ENCODE measurements around the gene IRAG1.
"Not testable (repeated sequence)": the region's sequence is repeated elsewhere in the genome, so short reads cannot be mapped to it uniquely, and the experiment has no call there.

IRAG1 gene

DNA sequence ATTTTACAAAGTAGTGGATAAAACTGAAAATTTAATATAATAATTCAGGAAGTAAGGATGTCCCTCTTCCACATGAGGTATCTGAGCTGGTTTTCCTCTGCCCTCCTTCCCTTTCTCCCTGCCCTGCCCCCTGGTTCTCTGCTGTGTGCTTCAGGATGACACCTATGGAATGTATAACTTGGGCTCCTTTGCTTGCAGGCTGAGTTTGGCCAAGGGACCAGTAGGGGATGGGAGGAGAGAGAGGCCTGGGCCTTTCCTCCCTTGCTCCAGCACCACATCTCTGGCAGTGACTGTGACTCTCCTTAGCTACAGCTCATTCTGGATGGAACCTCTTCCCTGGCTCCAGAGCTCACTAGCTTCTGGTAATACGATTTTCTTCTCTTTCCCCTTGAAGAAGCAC lies 10.1 kb downstream of the IRAG1 start:
- peaks cover 8% of the 10 kb centered on the region for H3K27me3 Mint-ChIP-seq
- H3K36me3 Mint-ChIP-seq: no peaks in the 10 kb centered on the region
- H3K9me3 Mint-ChIP-seq: no peaks in the 10 kb centered on the region
- H3K4me3 Mint-ChIP-seq: no peak overlapping the region
- H3K4me1 Mint-ChIP-seq: no peaks in the 10 kb centered on the region
- no peak overlapping the region for H3K27ac Mint-ChIP-seq

DNA sequence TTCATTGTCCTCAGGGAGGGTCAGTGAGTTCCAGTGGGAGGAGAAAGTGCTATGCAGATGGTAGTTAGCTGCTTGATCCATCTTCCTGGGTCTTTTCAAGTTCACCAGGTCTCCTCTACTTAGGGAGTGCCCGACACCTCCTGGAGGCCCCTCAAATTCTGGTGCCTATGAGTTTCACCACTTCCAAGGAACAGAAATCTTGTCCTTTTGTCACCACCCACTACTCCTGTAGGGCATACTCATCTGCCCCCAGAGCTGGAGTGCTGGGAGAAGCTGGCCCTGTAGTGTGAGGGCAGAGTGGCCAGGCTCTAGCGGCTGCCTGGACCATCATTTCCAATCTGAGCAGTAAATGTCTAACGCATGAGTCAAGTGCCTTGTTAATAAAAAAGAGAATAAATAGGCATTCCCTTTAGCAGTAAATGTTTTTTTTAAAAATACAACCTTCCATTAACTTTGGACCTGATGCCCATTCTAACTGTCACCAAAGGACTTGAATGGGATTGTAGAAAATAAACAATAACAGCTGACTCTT lies 12.5 kb downstream of the IRAG1 start:
- Mint-ChIP-seq H3K4me3 (no peak overlapping the region), H3K4me1 (no peaks in the 10 kb centered on the region), H3K27ac (no peak overlapping the region), H3K9me3 (no peaks in the 10 kb centered on the region), H3K36me3 (no peaks in the 10 kb centered on the region), H3K27me3 (peaks cover 21% of the 10 kb centered on the region)

DNA sequence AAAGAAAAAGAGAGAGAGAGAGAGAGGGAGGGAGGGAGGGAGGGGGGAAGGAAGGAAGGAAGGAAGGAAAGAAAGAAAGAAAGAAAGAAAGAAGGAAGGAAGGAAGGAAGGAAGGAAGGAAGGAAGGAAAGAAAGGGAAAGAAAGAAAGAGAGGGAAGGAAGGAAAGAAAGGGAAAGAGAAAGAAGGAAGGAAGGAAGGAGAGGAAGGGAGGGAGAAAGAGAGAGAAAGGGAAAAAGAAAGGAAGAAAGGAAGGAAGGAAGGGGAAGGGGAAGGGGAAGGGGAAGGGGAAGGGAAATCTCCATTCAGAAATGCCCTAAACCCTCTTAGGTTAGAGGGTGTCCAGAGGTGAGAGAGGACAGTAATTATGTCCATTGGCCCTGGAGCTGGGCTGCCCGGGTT lies 13.3 kb downstream of the IRAG1 start:
- not testable (repeated sequence) for H3K9me3 Mint-ChIP-seq, H3K27ac Mint-ChIP-seq, H3K4me1 Mint-ChIP-seq, H3K4me3 Mint-ChIP-seq, H3K36me3 Mint-ChIP-seq
- peaks cover 27% of the 10 kb centered on the region for H3K27me3 Mint-ChIP-seq

DNA sequence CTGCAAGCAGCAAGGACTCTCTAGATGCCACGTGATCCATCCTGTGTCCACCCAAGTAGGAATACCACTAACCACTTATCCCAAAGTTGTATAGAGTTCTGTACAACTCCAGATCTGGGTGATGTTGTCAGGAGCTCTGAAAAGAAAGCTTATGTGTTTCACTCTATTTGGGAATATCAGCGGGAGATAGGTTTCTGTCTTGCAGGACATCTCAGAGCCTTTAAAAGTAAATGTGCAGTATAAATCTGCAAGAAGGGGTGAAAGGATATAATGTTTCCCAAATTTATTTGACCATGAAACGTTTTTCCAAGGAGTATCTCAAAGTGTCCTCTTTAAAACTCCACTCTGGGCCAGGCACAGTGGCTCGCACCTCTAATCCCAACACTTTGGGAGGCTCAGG lies 13.9 kb downstream of the IRAG1 start:
- peaks cover 29% of the 10 kb centered on the region for H3K27me3 Mint-ChIP-seq
- H3K4me3 Mint-ChIP-seq: no peak overlapping the region
- no peaks in the 10 kb centered on the region for H3K36me3 Mint-ChIP-seq
- peaks cover 6% of the 10 kb centered on the region for H3K4me1 Mint-ChIP-seq
- H3K27ac Mint-ChIP-seq: no peak overlapping the region
- no peaks in the 10 kb centered on the region for H3K9me3 Mint-ChIP-seq

DNA sequence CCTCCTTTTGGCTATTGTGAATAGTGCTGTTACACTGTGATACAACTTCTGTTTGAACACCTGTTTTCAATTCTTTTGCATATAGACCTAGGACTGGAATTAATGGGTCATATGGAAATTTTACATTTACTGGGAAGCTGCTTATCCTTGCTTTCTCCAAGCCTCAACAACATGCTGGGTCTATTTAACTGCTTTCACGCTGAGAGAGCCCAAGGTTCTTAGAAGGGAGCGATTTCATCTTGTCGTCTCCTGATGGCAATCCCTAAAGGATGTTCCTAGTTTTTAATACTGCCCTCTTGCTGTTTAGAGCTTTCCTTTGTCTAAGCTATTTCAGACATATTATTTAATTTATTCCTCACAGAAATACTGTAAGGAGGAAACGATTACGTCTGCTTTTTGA lies 15.5 kb downstream of the IRAG1 start:
- Mint-ChIP-seq H3K36me3 (no peaks in the 10 kb centered on the region), H3K9me3 (no peaks in the 10 kb centered on the region), H3K27ac (no peak overlapping the region), H3K27me3 (peaks cover 33% of the 10 kb centered on the region), H3K4me1 (peaks cover 6% of the 10 kb centered on the region), H3K4me3 (no peak overlapping the region)

DNA sequence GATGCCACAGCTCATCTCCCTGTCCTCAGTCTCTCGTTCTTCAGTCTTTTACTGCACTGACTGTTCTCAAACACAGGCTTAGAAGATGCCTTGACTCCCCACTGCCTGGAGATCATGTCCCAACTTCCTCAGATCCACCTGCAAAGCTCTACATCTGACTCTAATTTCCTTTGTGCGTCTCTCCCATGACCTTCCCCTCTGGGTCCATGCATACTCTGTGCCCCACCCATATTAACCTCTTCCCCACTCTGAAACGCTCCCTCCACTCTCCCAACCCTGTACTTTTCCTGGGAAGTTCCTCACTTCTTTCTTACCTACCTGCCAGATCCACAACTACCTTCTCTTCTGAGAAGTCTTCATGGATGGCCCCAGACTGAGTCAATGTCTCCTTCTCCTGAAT lies 16.6 kb downstream of the IRAG1 start:
- H3K9me3 Mint-ChIP-seq: no peaks in the 10 kb centered on the region
- no peak overlapping the region for H3K4me3 Mint-ChIP-seq
- no peak overlapping the region for H3K27ac Mint-ChIP-seq
- H3K27me3 Mint-ChIP-seq: peaks cover 33% of the 10 kb centered on the region
- peaks cover 6% of the 10 kb centered on the region for H3K4me1 Mint-ChIP-seq
- no peaks in the 10 kb centered on the region for H3K36me3 Mint-ChIP-seq

DNA sequence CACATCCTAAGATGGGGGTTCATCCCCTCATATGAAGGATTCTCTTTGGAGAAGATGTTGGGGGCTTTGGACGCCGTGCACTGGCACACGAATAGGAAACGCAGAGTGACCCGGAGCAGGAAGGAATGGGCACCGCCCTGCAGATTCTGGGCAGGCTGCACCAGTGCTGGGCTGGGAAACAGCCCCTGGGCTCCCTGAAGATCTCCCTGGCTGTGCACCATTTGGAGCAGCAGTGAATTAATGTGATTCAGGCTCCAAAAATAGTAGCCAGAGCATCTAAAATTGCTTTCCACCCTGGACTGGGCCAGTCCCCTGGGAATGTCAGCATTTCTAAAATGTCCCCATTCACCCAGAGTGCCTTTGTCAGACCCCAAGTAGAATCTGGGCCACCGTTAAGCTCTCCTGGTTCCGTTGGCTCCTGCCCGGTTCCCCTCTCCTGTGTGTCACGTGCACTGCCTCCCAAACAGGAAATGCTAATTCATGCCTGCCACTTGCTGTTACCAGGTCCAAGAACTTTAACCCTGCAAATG lies 18.6 kb downstream of the IRAG1 start:
- H3K4me3 Mint-ChIP-seq: no peak overlapping the region
- H3K4me1 Mint-ChIP-seq: peaks cover 6% of the 10 kb centered on the region
- no peak overlapping the region for H3K27ac Mint-ChIP-seq
- no peaks in the 10 kb centered on the region for H3K36me3 Mint-ChIP-seq
- no peaks in the 10 kb centered on the region for H3K9me3 Mint-ChIP-seq
- peaks cover 37% of the 10 kb centered on the region for H3K27me3 Mint-ChIP-seq

DNA sequence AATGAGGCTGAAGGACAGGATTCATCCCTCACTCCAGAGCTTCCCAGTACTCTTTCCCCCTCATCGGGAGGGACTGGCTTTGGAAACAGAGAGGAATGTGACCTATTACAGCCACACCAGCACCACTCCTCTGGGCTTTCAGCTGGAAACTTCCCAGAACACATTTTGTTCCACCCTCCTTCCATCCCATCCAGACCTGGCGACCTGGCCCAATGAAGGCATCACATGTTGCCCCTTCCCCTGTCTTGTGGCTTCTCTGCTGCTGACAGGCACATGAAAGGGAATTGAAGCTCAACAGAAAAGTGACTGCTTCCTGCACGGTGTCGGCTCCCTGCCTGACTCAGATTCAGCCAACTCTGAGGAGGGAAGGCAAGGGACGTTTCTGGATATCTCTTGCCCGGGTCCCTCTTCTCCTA lies 19.1 kb downstream of the IRAG1 start:
- Mint-ChIP-seq H3K27me3 (peaks cover 37% of the 10 kb centered on the region), H3K4me3 (no peak overlapping the region), H3K27ac (no peak overlapping the region), H3K4me1 (peaks cover 6% of the 10 kb centered on the region), H3K9me3 (no peaks in the 10 kb centered on the region), H3K36me3 (no peaks in the 10 kb centered on the region)

DNA sequence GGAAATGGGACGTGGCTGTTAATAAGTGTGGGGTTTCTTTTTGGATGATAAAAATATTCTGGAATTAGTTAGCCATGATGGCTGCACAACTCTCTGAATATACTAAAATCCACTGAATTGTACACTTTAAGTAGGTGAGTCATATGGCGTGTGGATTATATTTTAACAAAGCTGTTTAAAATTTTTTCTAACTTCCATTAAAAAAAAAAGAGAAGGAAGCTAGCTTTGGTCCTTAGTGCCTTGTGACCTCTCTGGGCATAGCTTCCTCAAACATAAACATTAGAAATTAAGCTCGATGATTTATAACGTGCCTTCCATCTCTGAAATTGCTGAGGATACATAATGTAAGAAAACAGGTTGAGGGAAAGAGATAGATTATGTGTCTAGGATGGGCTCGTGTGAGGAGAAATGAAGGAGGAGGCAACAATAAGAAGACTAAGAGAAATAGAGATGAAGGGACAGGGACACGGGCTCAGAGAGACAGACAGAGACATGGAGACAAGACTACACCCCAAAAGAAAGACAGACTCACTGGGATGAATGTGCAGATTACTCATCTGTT lies 20.0 kb downstream of the IRAG1 start:
- H3K27ac Mint-ChIP-seq: no peak overlapping the region
- H3K36me3 Mint-ChIP-seq: no peaks in the 10 kb centered on the region
- peaks cover 31% of the 10 kb centered on the region for H3K27me3 Mint-ChIP-seq
- H3K4me3 Mint-ChIP-seq: no peak overlapping the region
- H3K9me3 Mint-ChIP-seq: no peaks in the 10 kb centered on the region
- peaks cover 6% of the 10 kb centered on the region for H3K4me1 Mint-ChIP-seq

DNA sequence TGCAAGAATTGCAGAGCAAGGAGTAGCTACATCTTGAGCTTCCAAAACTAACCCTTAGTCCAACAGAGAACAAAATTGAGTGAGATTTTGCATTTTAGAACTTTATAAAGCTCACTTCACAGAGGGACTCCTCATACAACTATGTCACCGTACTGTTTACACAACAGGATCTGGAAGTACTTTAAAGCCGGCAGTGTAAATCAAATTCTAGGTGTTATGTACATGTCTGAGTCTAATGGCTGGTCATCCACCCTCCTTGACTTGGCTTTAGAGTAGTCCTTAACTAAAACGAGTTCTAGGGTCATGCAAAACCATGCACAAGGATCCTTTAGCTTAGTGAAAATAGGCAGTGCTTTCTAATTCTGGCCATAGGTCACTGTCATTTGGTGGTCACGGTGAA lies 23.5 kb downstream of the IRAG1 start:
- Mint-ChIP-seq H3K27ac (no peak overlapping the region), H3K27me3 (peaks cover 8% of the 10 kb centered on the region), H3K4me1 (no peaks in the 10 kb centered on the region), H3K4me3 (no peak overlapping the region), H3K36me3 (no peaks in the 10 kb centered on the region), H3K9me3 (no peaks in the 10 kb centered on the region)

DNA sequence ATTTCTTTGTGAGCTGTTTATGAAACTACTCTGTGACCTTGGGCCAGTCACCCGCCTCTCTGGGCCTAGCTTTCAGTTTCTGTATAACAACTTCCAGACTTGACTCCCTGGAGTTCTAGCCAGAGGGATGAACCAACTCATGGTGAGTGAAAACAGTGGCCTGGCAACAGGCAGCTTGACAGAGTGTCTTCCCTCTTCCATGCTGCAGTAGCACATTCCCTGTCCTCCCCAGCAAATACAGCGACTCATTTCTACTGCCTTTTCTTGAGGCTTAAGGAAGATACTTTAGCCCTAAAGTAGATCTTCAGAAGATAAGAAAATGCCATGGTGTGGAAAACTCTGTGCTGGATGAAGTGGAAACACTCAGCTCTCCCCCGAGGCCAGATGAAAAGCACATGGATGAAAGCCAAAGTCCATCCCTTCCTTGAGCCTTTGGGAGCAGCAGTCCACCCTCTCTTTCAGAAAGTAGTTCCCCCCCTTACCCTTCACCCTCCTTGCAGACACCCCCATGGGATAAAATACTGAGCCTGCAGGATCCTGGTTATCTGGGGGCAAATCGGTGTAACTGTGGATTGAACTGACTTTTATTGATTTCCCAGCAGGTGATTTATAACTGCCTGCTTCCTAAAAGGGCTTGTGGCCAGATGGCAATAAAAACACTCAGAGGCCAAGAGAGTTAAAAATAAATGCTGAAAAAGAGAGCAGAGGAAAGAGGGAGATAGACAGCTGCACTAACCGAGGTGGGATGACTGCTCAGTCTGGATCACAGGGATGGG lies 24.1 kb downstream of the IRAG1 start:
- H3K36me3 Mint-ChIP-seq: no peaks in the 10 kb centered on the region
- H3K27me3 Mint-ChIP-seq: peaks cover 8% of the 10 kb centered on the region
- no peaks in the 10 kb centered on the region for H3K9me3 Mint-ChIP-seq
- no peak overlapping the region for H3K4me3 Mint-ChIP-seq
- no peaks in the 10 kb centered on the region for H3K4me1 Mint-ChIP-seq
- H3K27ac Mint-ChIP-seq: no peak overlapping the region

DNA sequence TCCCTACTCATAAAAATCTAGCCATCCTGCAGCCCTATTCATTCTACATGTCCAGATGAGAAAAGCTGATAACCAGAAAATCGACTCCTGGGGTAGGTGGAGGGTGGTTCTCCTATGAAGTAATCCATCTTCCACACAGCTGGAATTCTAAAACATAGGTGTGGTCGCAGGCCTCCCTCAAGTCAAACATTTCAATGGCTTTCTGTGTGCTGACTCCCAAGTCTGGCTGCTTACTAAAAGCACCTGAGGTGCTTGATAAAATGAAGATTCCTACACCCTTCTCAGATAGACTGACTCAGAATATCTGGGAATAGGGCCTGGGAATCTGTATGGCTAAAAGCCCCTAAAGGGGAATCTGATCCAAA lies 26.1 kb downstream of the IRAG1 start:
- no peaks in the 10 kb centered on the region for H3K4me1 Mint-ChIP-seq
- no peaks in the 10 kb centered on the region for H3K36me3 Mint-ChIP-seq
- H3K4me3 Mint-ChIP-seq: no peak overlapping the region
- H3K27ac Mint-ChIP-seq: no peak overlapping the region
- H3K27me3 Mint-ChIP-seq: peaks cover 4% of the 10 kb centered on the region
- H3K9me3 Mint-ChIP-seq: no peaks in the 10 kb centered on the region

DNA sequence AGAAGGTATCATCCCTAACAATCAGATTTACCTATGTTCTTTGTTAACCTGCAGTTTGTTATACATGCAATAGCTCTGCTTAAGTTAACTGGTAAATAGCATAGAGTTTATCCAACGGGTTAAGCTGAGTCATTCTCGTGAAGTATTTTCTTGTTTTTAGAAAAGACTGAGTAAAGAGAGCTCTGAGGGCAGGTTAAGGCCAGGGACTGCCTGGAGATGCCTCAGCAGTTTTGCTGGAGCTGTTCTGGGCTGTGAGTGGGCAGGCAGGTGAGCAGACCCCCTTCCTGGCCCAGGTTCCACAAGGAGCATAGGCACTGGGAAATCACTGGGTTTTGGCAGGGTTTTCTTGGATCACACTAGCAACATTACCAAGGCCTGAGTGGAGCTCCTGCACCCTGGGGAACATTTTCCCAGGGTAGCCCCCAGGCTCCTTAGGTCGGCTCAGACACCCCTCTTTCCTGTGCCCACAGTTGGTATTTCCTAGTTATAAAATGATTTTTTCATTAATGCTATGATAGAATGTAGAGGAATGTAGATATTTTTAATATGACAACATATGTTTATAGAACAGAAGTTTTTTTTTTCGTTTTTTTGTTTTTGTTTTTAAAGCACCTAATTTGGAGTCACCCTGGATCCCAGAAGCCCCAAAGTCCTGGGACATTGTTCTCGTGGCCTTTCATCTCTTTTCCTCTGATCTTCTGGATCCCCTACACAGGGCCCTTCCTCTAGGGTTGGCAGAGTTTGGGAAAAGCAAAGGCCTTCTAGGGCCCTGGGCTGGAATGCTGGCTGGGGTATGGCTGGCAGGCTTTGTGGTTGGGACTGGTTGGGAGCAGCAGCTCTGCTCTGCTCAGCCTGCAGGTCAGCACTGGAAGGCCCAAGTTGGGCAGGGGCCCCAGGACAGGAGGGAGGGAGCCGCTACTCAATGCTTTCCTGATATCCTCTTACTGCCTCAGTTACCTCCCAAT lies 26.7 kb downstream of the IRAG1 start:
- Mint-ChIP-seq H3K4me3 (no peak overlapping the region), H3K27ac (no peak overlapping the region), H3K4me1 (no peaks in the 10 kb centered on the region), H3K9me3 (no peaks in the 10 kb centered on the region), H3K36me3 (no peaks in the 10 kb centered on the region), H3K27me3 (peaks cover 4% of the 10 kb centered on the region)

DNA sequence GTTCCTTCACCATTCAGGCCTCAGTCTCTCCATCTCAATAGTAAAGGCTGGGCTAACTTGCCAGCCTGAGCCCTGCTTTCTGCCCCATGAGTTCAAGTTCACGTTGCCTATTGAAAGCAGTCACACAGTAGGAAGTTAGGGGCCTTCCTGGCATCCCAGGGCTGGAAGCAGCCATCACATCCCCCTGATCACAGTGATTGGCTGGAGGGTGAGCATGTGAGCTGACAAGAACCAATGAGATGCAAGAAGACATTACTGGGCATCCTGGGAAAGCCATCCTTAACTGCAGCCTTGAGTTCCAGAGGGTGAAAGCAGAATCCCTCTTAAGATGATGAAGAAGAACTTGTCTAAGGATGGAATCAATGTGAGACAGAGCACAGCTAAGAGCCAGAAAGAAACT lies 29.1 kb downstream of the IRAG1 start:
- H3K4me3 Mint-ChIP-seq: no peak overlapping the region

DNA sequence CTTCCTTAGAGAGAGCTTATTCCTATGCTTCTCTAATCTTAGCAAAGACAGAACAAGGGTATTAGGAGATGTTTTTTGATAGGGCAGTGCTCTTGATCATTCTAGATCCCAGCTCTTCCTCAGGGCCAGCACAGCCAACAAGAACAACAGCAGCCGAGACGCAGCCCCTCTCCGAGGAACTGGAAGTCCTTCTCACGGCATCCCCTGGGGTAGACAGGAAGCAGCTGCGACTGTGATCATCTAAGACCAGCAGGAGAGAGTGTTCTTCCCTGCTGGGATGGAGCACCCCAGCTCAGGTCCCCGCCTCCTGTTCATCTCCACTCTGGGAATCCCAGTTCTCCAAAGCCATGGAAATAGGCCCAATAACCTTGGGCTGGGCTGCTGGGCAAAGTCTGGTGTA lies 29.6 kb downstream of the IRAG1 start:
- Mint-ChIP-seq H3K4me3 (no peak overlapping the region), H3K27me3 (no peaks in the 10 kb centered on the region), H3K9me3 (no peaks in the 10 kb centered on the region), H3K27ac (no peak overlapping the region), H3K36me3 (no peaks in the 10 kb centered on the region), H3K4me1 (no peaks in the 10 kb centered on the region)

More for the DNA sequence above, 29.1 kb downstream of the IRAG1 start:
- Mint-ChIP-seq H3K36me3 (no peaks in the 10 kb centered on the region), H3K4me1 (no peaks in the 10 kb centered on the region), H3K27ac (no peak overlapping the region), H3K27me3 (no peaks in the 10 kb centered on the region), H3K9me3 (no peaks in the 10 kb centered on the region)
